ENCODE results near the gene DOCK3. TPM values are rescaled to one million over a fixed set of nuclear protein-coding genes. Genes with fewer than 3 reads are reported as not detected.

The DOCK3 gene
- polyA plus RNA-seq, 2 donors: 0.93 to 2.8 TPM

DNA sequence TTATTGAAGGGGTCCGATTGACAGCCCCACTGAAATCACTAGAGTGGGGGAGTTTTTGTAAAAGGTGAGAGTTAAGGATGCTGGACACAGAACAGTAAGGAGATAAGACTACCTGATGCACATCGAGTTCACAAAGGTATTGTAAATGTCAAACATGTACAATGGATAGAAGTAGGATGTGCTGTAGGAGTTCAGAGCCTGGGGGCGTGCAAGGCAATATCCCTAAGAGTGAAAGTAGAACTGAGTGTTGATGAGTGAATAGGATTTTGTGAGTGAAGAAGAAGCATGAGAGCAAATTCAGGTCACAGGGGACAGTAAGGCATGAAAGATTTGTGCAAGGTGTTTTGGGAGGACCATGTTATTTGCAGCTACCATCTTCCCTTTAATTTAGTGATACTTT, 21.5 kb downstream of the DOCK3 start:
- no peaks in the 10 kb centered on the region for H3K4me1 ChIP-seq (ENCODE audit: control insufficient read depth in 2 of 2, insufficient read depth in 2 of 2, low read length in 1 of 2)
- H3K36me3 ChIP-seq (ENCODE audit: control insufficient read depth in 2 of 2, insufficient read depth in 2 of 2, low read length in 1 of 2): no peaks in the 10 kb centered on the region
- H3K9me3 ChIP-seq (ENCODE audit: control insufficient read depth in 2 of 2, insufficient read depth in 1 of 2, low read depth in 1 of 2, low read length in 1 of 2): no peaks in the 10 kb centered on the region
- no peak overlapping the region for H3K27ac ChIP-seq (ENCODE audit: low read depth in 2 of 2, low read length in 1 of 2)
- 90 to 91% methylated on average over 3 of the region's 3 CpGs for WGBS, 2 donors
- no peak overlapping the region for H3K4me3 ChIP-seq (ENCODE audit: low read depth in 1 of 2, low read length in 2 of 2)
- no peaks in the 10 kb centered on the region for H3K27me3 ChIP-seq (ENCODE audit: control insufficient read depth in 1 of 2, insufficient read depth in 2 of 2, low read length in 2 of 2)

DNA sequence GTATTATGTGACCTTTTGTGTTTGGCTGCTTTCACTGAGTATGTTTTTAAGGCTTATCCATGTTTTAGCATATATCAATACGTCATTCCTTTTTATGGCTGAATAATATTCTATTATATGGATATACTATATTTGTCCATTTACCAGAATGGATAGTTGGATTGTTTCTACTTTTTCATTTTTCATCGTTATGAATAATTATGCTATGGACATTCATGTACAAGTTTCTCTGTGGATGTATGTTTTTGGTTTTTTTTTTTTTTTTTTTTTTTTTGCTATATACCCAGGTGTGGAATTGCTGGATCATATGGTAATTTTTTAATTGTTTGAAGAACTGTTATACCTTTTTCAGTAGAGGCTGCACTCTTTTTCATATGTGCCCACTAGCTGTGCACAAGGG, 23.5 kb downstream of the DOCK3 start:
- no peaks in the 10 kb centered on the region for H3K36me3 ChIP-seq (ENCODE audit: control insufficient read depth in 2 of 2, insufficient read depth in 2 of 2, low read length in 1 of 2)
- no peak overlapping the region for H3K4me3 ChIP-seq (ENCODE audit: low read depth in 1 of 2, low read length in 2 of 2)
- H3K27ac ChIP-seq (ENCODE audit: low read depth in 2 of 2, low read length in 1 of 2): no peak overlapping the region
- no peaks in the 10 kb centered on the region for H3K9me3 ChIP-seq (ENCODE audit: control insufficient read depth in 2 of 2, insufficient read depth in 1 of 2, low read depth in 1 of 2, low read length in 1 of 2)
- no peaks in the 10 kb centered on the region for H3K27me3 ChIP-seq (ENCODE audit: control insufficient read depth in 1 of 2, insufficient read depth in 2 of 2, low read length in 2 of 2)
- WGBS, 2 donors: 96 to 97% methylated on average over 2 of the region's 2 CpGs
- H3K4me1 ChIP-seq (ENCODE audit: control insufficient read depth in 2 of 2, insufficient read depth in 2 of 2, low read length in 1 of 2): no peaks in the 10 kb centered on the region

DNA sequence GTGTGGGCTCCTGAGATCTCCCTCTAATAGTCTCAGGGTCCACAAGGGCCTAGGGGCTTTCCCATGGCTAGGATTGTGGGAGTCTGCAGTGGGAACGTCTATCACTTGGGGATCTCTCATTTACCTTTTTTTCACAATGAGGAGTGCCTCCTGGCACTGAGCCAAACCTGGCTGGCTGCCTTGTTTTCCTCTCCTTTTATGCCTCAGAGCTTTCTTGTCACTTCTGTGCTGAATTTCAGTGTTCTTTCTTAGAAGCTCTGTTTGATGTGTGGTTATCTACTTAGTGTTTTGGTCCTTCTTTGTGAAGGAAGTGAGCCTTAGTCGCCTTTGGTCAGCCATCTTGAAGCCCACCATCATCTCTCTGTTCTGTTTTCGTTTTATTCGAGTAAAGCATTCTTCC, 33.9 kb downstream of the DOCK3 start:
- Histone ChIP-seq H3K36me3 (ENCODE audit: control insufficient read depth in 2 of 2, insufficient read depth in 2 of 2, low read length in 1 of 2) (no peaks in the 10 kb centered on the region), H3K27ac (ENCODE audit: low read depth in 2 of 2, low read length in 1 of 2) (no peak overlapping the region), H3K4me3 (ENCODE audit: low read depth in 1 of 2, low read length in 2 of 2) (no peak overlapping the region), H3K27me3 (ENCODE audit: control insufficient read depth in 1 of 2, insufficient read depth in 2 of 2, low read length in 2 of 2) (no peaks in the 10 kb centered on the region), H3K9me3 (ENCODE audit: control insufficient read depth in 2 of 2, insufficient read depth in 1 of 2, low read depth in 1 of 2, low read length in 1 of 2) (no peaks in the 10 kb centered on the region), H3K4me1 (ENCODE audit: control insufficient read depth in 2 of 2, insufficient read depth in 2 of 2, low read length in 1 of 2) (no peaks in the 10 kb centered on the region)
- 34 to 40% methylated on average over 4 of the region's 4 CpGs for WGBS, 2 donors

DNA sequence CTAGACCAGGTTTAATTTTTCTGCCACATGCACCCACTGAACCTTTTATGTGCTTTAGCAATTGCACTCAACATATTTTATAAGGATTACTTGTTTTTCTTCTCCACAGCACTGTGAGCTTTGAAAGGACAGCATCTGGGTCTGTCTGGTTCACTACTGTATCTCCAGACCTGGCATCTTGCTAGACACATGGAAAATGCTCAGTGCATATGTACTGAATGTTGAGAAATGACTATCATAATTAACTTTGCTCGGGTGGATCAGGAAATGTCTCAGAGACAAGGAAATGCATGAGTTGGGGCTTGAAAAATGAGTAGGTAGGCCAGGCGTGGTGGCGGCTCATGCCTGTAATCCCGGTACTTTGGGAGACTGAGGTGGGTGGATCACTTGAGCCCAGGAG, 40.2 kb downstream of the DOCK3 start:
- H3K9me3 ChIP-seq (ENCODE audit: control insufficient read depth in 2 of 2, insufficient read depth in 1 of 2, low read depth in 1 of 2, low read length in 1 of 2): no peaks in the 10 kb centered on the region
- no peak overlapping the region for H3K27ac ChIP-seq (ENCODE audit: low read depth in 2 of 2, low read length in 1 of 2)
- whole genome bisulfite sequencing, 2 donors: 48 to 58% methylated on average over 4 of the region's 4 CpGs
- no peak overlapping the region for H3K4me3 ChIP-seq (ENCODE audit: low read depth in 1 of 2, low read length in 2 of 2)
- no peaks in the 10 kb centered on the region for H3K36me3 ChIP-seq (ENCODE audit: control insufficient read depth in 2 of 2, insufficient read depth in 2 of 2, low read length in 1 of 2)
- no peaks in the 10 kb centered on the region for H3K27me3 ChIP-seq (ENCODE audit: control insufficient read depth in 1 of 2, insufficient read depth in 2 of 2, low read length in 2 of 2)
- H3K4me1 ChIP-seq (ENCODE audit: control insufficient read depth in 2 of 2, insufficient read depth in 2 of 2, low read length in 1 of 2): no peaks in the 10 kb centered on the region

DNA sequence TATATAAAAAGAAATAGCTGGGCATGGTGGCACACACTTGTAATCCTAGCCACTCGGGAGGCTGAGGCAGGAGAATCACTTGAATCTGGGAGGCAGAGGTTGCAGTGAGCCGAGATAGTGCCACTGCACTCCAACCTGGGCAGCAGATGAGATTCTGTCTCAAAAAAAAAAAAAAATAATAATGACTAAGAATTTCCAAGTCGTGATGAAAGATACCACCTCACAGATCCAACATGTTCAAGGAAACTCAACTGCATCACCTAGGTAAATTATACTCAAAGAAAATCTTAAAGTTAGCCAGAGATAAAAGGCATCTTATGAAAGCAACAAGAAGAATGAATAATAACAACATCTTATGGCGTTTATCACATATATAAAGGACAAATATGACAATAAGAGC, 50.1 kb downstream of the DOCK3 start:
- no peaks in the 10 kb centered on the region for H3K4me1 ChIP-seq (ENCODE audit: control insufficient read depth in 2 of 2, insufficient read depth in 2 of 2, low read length in 1 of 2)
- no peaks in the 10 kb centered on the region for H3K36me3 ChIP-seq (ENCODE audit: control insufficient read depth in 2 of 2, insufficient read depth in 2 of 2, low read length in 1 of 2)
- 82% methylated on average over 4 of the region's 4 CpGs for WGBS, 2 donors
- H3K27ac ChIP-seq (ENCODE audit: low read depth in 2 of 2, low read length in 1 of 2): no peak overlapping the region
- peaks cover 0 to 2% of the 10 kb centered on the region in 2 donors for H3K9me3 ChIP-seq (ENCODE audit: control insufficient read depth in 2 of 2, insufficient read depth in 1 of 2, low read depth in 1 of 2, low read length in 1 of 2)
- no peaks in the 10 kb centered on the region for H3K27me3 ChIP-seq (ENCODE audit: control insufficient read depth in 1 of 2, insufficient read depth in 2 of 2, low read length in 2 of 2)
- no peak overlapping the region for H3K4me3 ChIP-seq (ENCODE audit: low read depth in 1 of 2, low read length in 2 of 2)

DNA sequence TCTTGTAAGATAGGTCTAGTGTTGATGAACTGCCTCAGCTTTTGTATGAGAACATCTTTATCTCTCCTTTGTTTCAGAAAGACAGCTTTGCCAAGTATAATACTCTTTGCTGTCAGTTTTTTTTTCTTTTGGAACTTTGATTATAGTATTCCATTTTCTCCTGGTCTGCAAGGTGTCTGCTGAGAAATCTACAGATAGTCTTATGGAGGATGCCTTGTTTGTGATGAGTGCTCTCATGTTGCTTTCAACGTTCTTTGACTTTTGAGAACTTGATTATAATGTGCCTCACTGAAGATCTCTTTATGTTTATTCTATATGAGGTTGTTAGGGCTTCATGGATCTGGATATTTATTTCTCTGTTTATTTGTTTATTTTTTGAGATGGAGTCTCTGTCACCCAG, 60.3 kb downstream of the DOCK3 start:
- peaks cover 0 to 2% of the 10 kb centered on the region in 2 donors for H3K9me3 ChIP-seq (ENCODE audit: control insufficient read depth in 2 of 2, insufficient read depth in 1 of 2, low read depth in 1 of 2, low read length in 1 of 2)
- no peaks in the 10 kb centered on the region for H3K36me3 ChIP-seq (ENCODE audit: control insufficient read depth in 2 of 2, insufficient read depth in 2 of 2, low read length in 1 of 2)
- 0 to 34% methylated on average over 1 of the region's 1 CpG for WGBS, 2 donors
- H3K4me3 ChIP-seq (ENCODE audit: low read depth in 1 of 2, low read length in 2 of 2): no peak overlapping the region
- H3K27me3 ChIP-seq (ENCODE audit: control insufficient read depth in 1 of 2, insufficient read depth in 2 of 2, low read length in 2 of 2): no peaks in the 10 kb centered on the region
- H3K4me1 ChIP-seq (ENCODE audit: control insufficient read depth in 2 of 2, insufficient read depth in 2 of 2, low read length in 1 of 2): peaks cover 0 to 1% of the 10 kb centered on the region in 2 donors
- H3K27ac ChIP-seq (ENCODE audit: low read depth in 2 of 2, low read length in 1 of 2): no peak overlapping the region

DNA sequence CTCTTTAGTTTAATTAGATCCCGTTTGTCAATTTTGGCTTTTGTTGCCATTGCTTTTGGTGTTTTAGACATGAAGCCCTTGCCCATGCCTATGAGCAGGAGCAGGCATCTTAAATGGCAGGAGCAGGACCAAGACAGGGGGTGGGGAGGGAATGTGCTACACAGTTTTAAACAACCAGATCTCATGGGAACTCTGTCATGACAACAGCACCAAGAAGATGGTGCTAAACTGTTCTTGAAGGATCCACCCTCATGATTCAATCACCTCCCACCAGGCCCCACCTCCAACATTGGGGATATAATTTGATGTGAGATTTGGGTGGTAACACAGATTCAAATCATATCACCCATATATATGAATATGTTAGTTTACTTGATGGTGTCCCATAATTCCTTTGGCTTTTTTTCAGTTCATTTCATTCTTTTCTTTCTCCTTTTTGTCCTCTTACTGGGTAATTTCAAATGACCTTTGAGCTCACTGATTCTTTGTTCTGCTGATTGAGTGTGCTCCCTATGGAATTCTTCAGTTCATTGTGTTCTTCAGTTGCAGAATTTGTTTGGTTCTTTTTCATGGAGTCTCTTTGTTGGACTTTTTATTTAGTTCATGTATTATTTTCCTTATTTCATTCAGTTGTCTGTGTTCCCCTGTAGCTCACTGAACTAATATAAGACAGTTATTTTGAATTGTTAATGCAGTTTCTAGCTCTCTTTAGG, 62.6 kb downstream of the DOCK3 start:
- Histone ChIP-seq H3K27ac (ENCODE audit: low read depth in 2 of 2, low read length in 1 of 2) (no peak overlapping the region), H3K4me3 (ENCODE audit: low read depth in 1 of 2, low read length in 2 of 2) (no peak overlapping the region), H3K27me3 (ENCODE audit: control insufficient read depth in 1 of 2, insufficient read depth in 2 of 2, low read length in 2 of 2) (no peaks in the 10 kb centered on the region), H3K36me3 (ENCODE audit: control insufficient read depth in 2 of 2, insufficient read depth in 2 of 2, low read length in 1 of 2) (no peaks in the 10 kb centered on the region), H3K4me1 (ENCODE audit: control insufficient read depth in 2 of 2, insufficient read depth in 2 of 2, low read length in 1 of 2) (peaks cover 0 to 1% of the 10 kb centered on the region in 2 donors), H3K9me3 (ENCODE audit: control insufficient read depth in 2 of 2, insufficient read depth in 1 of 2, low read depth in 1 of 2, low read length in 1 of 2) (peaks cover 0 to 2% of the 10 kb centered on the region in 2 donors)
- 71 to 87% methylated on average over 1 of the region's 1 CpG for WGBS, 2 donors

DNA sequence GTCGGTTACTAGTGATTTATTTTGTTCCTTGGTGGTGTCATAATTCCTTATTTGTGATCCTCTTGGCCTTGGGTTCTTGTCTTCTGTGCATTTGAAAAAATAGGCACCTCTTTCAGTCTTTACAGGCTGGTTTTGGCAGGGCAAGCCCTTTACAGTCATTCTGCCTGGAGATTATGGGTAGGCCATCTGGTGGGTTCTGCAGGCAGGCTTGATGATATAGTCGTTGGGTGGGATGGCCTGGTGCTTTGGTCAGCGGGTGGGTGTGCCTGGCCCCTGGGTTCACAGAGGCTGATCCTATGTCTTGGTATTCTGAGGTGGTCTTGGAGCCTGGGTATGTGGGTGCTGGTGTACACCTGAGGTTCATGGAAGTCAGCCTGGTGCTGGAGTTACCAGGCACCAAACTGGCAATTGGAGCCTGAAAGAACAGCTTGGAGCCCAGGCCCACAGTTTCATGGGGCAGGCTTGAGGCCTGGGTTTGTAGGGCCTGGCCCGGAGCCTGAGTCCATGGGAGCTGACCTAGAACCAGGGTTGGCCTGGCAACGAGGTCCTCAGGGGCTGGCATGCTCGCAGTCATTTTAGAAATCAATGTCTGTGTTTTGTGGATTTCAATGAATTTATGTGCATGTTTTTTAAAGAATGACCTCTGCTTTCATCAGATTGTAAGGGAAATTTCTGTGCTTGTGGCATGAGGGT, 63.3 kb downstream of the DOCK3 start:
- Histone ChIP-seq H3K4me1 (ENCODE audit: control insufficient read depth in 2 of 2, insufficient read depth in 2 of 2, low read length in 1 of 2) (peaks cover 0 to 1% of the 10 kb centered on the region in 2 donors), H3K9me3 (ENCODE audit: control insufficient read depth in 2 of 2, insufficient read depth in 1 of 2, low read depth in 1 of 2, low read length in 1 of 2) (peaks cover 0 to 2% of the 10 kb centered on the region in 2 donors), H3K4me3 (ENCODE audit: low read depth in 1 of 2, low read length in 2 of 2) (no peak overlapping the region), H3K27ac (ENCODE audit: low read depth in 2 of 2, low read length in 1 of 2) (no peak overlapping the region), H3K36me3 (ENCODE audit: control insufficient read depth in 2 of 2, insufficient read depth in 2 of 2, low read length in 1 of 2) (no peaks in the 10 kb centered on the region), H3K27me3 (ENCODE audit: control insufficient read depth in 1 of 2, insufficient read depth in 2 of 2, low read length in 2 of 2) (no peaks in the 10 kb centered on the region)
- WGBS, 2 donors: 76 to 85% methylated on average over 6 of the region's 6 CpGs

DNA sequence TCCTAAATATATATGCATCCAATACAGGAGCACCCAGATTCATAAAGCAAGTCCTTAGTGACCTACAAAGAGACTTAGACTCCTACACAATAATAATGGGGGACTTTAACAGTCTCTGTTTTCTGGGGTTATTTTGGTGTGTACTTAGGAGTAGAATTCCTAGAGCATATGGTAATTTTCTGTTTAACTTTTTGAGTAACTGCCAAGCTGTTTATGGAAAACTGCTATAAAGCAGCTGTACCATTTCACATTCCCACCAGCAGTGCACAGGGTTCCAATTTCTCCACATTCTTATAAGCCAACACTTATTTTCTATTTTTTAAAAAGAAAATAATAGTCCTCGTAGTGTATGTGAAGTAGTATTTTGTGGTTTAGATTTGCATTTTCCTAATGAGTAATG, 68.9 kb downstream of the DOCK3 start:
- no peaks in the 10 kb centered on the region for H3K9me3 ChIP-seq (ENCODE audit: control insufficient read depth in 2 of 2, insufficient read depth in 1 of 2, low read depth in 1 of 2, low read length in 1 of 2)
- H3K27ac ChIP-seq (ENCODE audit: low read depth in 2 of 2, low read length in 1 of 2): no peak overlapping the region
- WGBS, 2 donors: 65 to 73% methylated on average over 1 of the region's 1 CpG
- H3K36me3 ChIP-seq (ENCODE audit: control insufficient read depth in 2 of 2, insufficient read depth in 2 of 2, low read length in 1 of 2): no peaks in the 10 kb centered on the region
- no peak overlapping the region for H3K4me3 ChIP-seq (ENCODE audit: low read depth in 1 of 2, low read length in 2 of 2)
- no peaks in the 10 kb centered on the region for H3K27me3 ChIP-seq (ENCODE audit: control insufficient read depth in 1 of 2, insufficient read depth in 2 of 2, low read length in 2 of 2)
- H3K4me1 ChIP-seq (ENCODE audit: control insufficient read depth in 2 of 2, insufficient read depth in 2 of 2, low read length in 1 of 2): no peaks in the 10 kb centered on the region

DNA sequence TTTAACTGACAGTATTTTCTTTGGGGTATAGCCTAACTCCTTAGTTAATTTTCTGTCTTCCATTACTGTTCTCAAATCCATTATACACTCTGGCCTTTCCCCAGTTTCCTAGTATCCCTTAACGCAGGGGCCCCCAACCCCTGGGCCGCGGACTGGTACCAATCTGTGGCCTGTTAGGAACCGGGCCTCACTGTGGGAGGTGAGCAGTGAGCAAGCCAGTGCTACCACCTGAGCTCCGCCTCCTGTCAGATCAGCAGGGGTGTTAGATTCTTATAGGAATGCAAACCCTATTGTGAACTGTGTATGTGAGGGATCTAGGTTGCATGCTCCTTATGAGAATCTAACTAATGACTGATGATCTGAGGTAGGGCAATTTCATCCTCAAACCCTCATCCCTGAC, 75.1 kb downstream of the DOCK3 start:
- Histone ChIP-seq H3K27ac (ENCODE audit: low read depth in 2 of 2, low read length in 1 of 2) (no peak overlapping the region), H3K36me3 (ENCODE audit: control insufficient read depth in 2 of 2, insufficient read depth in 2 of 2, low read length in 1 of 2) (no peaks in the 10 kb centered on the region), H3K4me1 (ENCODE audit: control insufficient read depth in 2 of 2, insufficient read depth in 2 of 2, low read length in 1 of 2) (no peaks in the 10 kb centered on the region), H3K4me3 (ENCODE audit: low read depth in 1 of 2, low read length in 2 of 2) (no peak overlapping the region), H3K27me3 (ENCODE audit: control insufficient read depth in 1 of 2, insufficient read depth in 2 of 2, low read length in 2 of 2) (no peaks in the 10 kb centered on the region), H3K9me3 (ENCODE audit: control insufficient read depth in 2 of 2, insufficient read depth in 1 of 2, low read depth in 1 of 2, low read length in 1 of 2) (no peaks in the 10 kb centered on the region)
- WGBS, 2 donors: 60 to 63% methylated on average over 5 of the region's 5 CpGs

Data from esophagus (tissue), 2 donors.